ENCODE data around the gene SLC25A15. TPM values are rescaled to one million over a fixed set of nuclear protein-coding genes. Genes with fewer than 3 reads are reported as not detected.
A peak's percentile ranks its signal among the peaks of the same experiment; 100 is the strongest.

SLC25A15 gene
- total RNA-seq, 1 experiment from 2014 or later: 20.2 TPM

- Mint-ChIP-seq H3K27ac (0 out of 2 replicates have a peak overlapping the region, but pooled peaks have one; percentile 21), H3K36me3 (peaks cover 22% of the 10 kb centered on the region), H3K27me3 (ENCODE audit: low read depth) (no peaks in the 10 kb centered on the region), H3K4me1 (no peaks in the 10 kb centered on the region), H3K9me3 (no peaks in the 10 kb centered on the region), H3K4me3 (no peak overlapping the region)
- ChIA-PET CTCF (no interaction called here), POLR2A (no interaction called here)
- ATAC-seq (no peak), DNase-seq (ENCODE audit: low spot score) (no peak)
- TF ChIP-seq E2F1 (CRISPR knock-in tag; IDR thresholded peaks at IDR 0.05) (no peak), CREM (CRISPR knock-in tag; IDR thresholded peaks at IDR 0.05) (no peak), CDX4 (CRISPR knock-in tag; IDR thresholded peaks at IDR 0.05; ENCODE audit: borderline replicate concordance) (no peak), ATF3 (CRISPR knock-in tag; conservative IDR thresholded peaks at IDR 0.05) (no peak)
These were observed 12.1 kb downstream of the SLC25A15 start for GRCh38 chr13:40801255-40802217.

GRCh38 chr13:40803316-40803715 is 13.9 kb downstream of the SLC25A15 start:
- POLR2A ChIA-PET: interaction anchor here (0.7 kb wide), 1 partner anchor 120 kb away, joined by 4 read pairs; no protein-coding TSS in a partner anchor

GRCh38 chr13:40806241-40806640 is 16.8 kb downstream of the SLC25A15 start:
- H3K27ac Mint-ChIP-seq: no peak overlapping the region
- peaks cover 35% of the 10 kb centered on the region for H3K36me3 Mint-ChIP-seq
- DNase-seq (ENCODE audit: low spot score): no peak
- POLR2A ChIA-PET: no interaction called here
- H3K27me3 Mint-ChIP-seq (ENCODE audit: low read depth): no peaks in the 10 kb centered on the region
- no peak for TF ChIP-seq JUN (CRISPR knock-in tag; IDR thresholded peaks at IDR 0.05)
- TF ChIP-seq CREM (CRISPR knock-in tag; IDR thresholded peaks at IDR 0.05): no peak
- TF ChIP-seq NFE2L1 (CRISPR knock-in tag; IDR thresholded peaks at IDR 0.05): no peak
- no peak for TF ChIP-seq ZBTB43 (CRISPR knock-in tag; IDR thresholded peaks at IDR 0.05)
- no peak for TF ChIP-seq ZNF121 (CRISPR knock-in tag; IDR thresholded peaks at IDR 0.05)
- no peak for TF ChIP-seq FOXK1 (CRISPR knock-in tag; IDR thresholded peaks at IDR 0.05)
- no peak for TF ChIP-seq FOXJ3 (CRISPR knock-in tag; IDR thresholded peaks at IDR 0.05; ENCODE audit: borderline replicate concordance)
- TF ChIP-seq AR (CRISPR knock-in tag; IDR thresholded peaks at IDR 0.05): no peak
- TF ChIP-seq ZNF263 (CRISPR knock-in tag; IDR thresholded peaks at IDR 0.05; ENCODE audit: low read depth): no peak
- TF ChIP-seq IRF1 (CRISPR knock-in tag; IDR thresholded peaks at IDR 0.05): no peak
- TF ChIP-seq ZNF423 (CRISPR knock-in tag; IDR thresholded peaks at IDR 0.05): no peak
- TF ChIP-seq ZMAT4 (CRISPR knock-in tag; IDR thresholded peaks at IDR 0.05): no peak
- CTCF ChIA-PET: no interaction called here
- H3K9me3 Mint-ChIP-seq: no peaks in the 10 kb centered on the region
- no peaks in the 10 kb centered on the region for H3K4me1 Mint-ChIP-seq
- no peak for ATAC-seq
- no peak overlapping the region for H3K4me3 Mint-ChIP-seq

More at GRCh38 chr13:40803316-40803715, 13.9 kb downstream of the SLC25A15 start:
- Mint-ChIP-seq H3K4me3 (no peak overlapping the region), H3K9me3 (no peaks in the 10 kb centered on the region), H3K27ac (no peak overlapping the region), H3K4me1 (no peaks in the 10 kb centered on the region), H3K27me3 (ENCODE audit: low read depth) (no peaks in the 10 kb centered on the region), H3K36me3 (peaks cover 27% of the 10 kb centered on the region)
- no peak for DNase-seq (ENCODE audit: low spot score)
- no peak for TF ChIP-seq ZMAT4 (CRISPR knock-in tag; IDR thresholded peaks at IDR 0.05)
- TF ChIP-seq ZNF138 (CRISPR knock-in tag; conservative IDR thresholded peaks at IDR 0.05): no peak
- no peak for TF ChIP-seq NFE2L1 (CRISPR knock-in tag; IDR thresholded peaks at IDR 0.05)
- no peak for TF ChIP-seq ATF2 (CRISPR knock-in tag; IDR thresholded peaks at IDR 0.05; ENCODE audit: borderline replicate concordance, low read depth)
- no peak for TF ChIP-seq ZNF416 (CRISPR knock-in tag; IDR thresholded peaks at IDR 0.05)
- TF ChIP-seq NR1H2 (CRISPR knock-in tag; IDR thresholded peaks at IDR 0.05): no peak
- TF ChIP-seq ZNF121 (CRISPR knock-in tag; IDR thresholded peaks at IDR 0.05): no peak
- no peak for TF ChIP-seq ZNF396 (CRISPR knock-in tag; IDR thresholded peaks at IDR 0.05; ENCODE audit: borderline replicate concordance)
- no peak for TF ChIP-seq NFATC4 (CRISPR knock-in tag; IDR thresholded peaks at IDR 0.05)
- no peak for ATAC-seq
- CTCF ChIA-PET: no interaction called here

All from WTC11 (cell line).